Loucy (cell line): ENCODE results near the gene LYPD4.
A peak's percentile ranks its signal among the peaks of the same experiment; 100 is the strongest.

Source experiments
- H2AFZ ChIP-seq: fragments of 200-600 bp; sonication (generic); 2 replicates; pipeline ENCODE4 v1.6.0; 2016; ENCODE audit warnings: antibody characterized with exemption, mild to moderate bottlenecking, low read length, moderate library complexity
- H3F3A ChIP-seq: fragments of 200-600 bp; 2 replicates; pipeline ENCODE4 v1.6.0; 2016; ENCODE audit warnings: antibody characterized with exemption, low read depth, mild to moderate bottlenecking
- H3K27me3 ChIP-seq: fragments of 200-600 bp; sonication (generic); 2 replicates; pipeline ENCODE4 v1.6.1; 2014; ENCODE audit warnings: low read length, mild to moderate bottlenecking; ENCODE audit not compliant: insufficient read depth, poor library complexity, severe bottlenecking
- H3K36me3 ChIP-seq: fragments of 200-600 bp; sonication (generic); 2 replicates; pipeline ENCODE4 v1.6.1; 2016; ENCODE audit warnings: low read length; ENCODE audit not compliant: insufficient read depth
- H3K4me1 ChIP-seq: fragments of 200-600 bp; sonication (generic); 2 replicates; pipeline ENCODE4 v1.5.1; 2014; ENCODE audit warnings: low read length, mild to moderate bottlenecking; ENCODE audit not compliant: insufficient read depth, poor library complexity, severe bottlenecking
- H3K4me2 ChIP-seq: fragments of 200-600 bp; sonication (generic); 2 replicates; pipeline ENCODE4 v1.6.0; 2014; ENCODE audit warnings: antibody characterized with exemption, low read length, low read depth, mild to moderate bottlenecking; ENCODE audit not compliant: poor library complexity, severe bottlenecking
- H3K4me3 ChIP-seq: fragments of 200-600 bp; sonication (generic); 2 replicates; pipeline ENCODE4 v1.5.1; 2014; ENCODE audit warnings: low read length, mild to moderate bottlenecking, mixed read lengths; ENCODE audit not compliant: poor library complexity, severe bottlenecking
- H3K79me2 ChIP-seq: fragments of 200-600 bp; sonication (generic); 2 replicates; pipeline ENCODE4 v1.6.1; 2014; ENCODE audit warnings: low read length; ENCODE audit not compliant: insufficient read depth
- H3K9ac ChIP-seq: fragments of 200-600 bp; sonication (generic); 2 replicates; pipeline ENCODE4 v1.6.0; 2014; ENCODE audit warnings: mild to moderate bottlenecking, low read depth, low read length, moderate library complexity; ENCODE audit not compliant: poor library complexity, severe bottlenecking
- H3K9me2 ChIP-seq: fragments of 200-600 bp; sonication (generic); replicated peaks from 2 replicates; pipeline ENCODE4 v1.6.1; 2016; ENCODE audit warnings: low read depth, low read length, mixed read lengths
- H3K9me3 ChIP-seq: fragments of 200-600 bp; sonication (generic); 2 replicates; pipeline ENCODE4 v1.6.1; 2014; ENCODE audit warnings: mild to moderate bottlenecking, antibody characterized with exemption, low read length, low read depth; ENCODE audit not compliant: insufficient read depth
- H4K20me1 ChIP-seq: fragments of 200-600 bp; sonication (generic); 2 replicates; pipeline ENCODE4 v1.6.0; 2014; ENCODE audit warnings: antibody characterized with exemption, low read length, mild to moderate bottlenecking; ENCODE audit not compliant: insufficient read depth, poor library complexity, severe bottlenecking
- EZH2phosphoT487 ChIP-seq: fragments of 200-600 bp; IDR thresholded peaks from 2 replicates; pipeline ENCODE4 v1.6.1; 2018; ENCODE audit warnings: antibody characterized with exemption, mild to moderate bottlenecking, moderate library complexity, borderline replicate concordance
- TF ChIP-seq, protein P1 (sequence below): fragments of 200-600 bp; sonication (generic); conservative IDR thresholded peaks from 2 replicates; pipeline ENCODE4 v1.5.1; 2014; ENCODE audit warnings: mild to moderate bottlenecking, antibody characterized with exemption, low read length

The LYPD4 gene

DNA sequence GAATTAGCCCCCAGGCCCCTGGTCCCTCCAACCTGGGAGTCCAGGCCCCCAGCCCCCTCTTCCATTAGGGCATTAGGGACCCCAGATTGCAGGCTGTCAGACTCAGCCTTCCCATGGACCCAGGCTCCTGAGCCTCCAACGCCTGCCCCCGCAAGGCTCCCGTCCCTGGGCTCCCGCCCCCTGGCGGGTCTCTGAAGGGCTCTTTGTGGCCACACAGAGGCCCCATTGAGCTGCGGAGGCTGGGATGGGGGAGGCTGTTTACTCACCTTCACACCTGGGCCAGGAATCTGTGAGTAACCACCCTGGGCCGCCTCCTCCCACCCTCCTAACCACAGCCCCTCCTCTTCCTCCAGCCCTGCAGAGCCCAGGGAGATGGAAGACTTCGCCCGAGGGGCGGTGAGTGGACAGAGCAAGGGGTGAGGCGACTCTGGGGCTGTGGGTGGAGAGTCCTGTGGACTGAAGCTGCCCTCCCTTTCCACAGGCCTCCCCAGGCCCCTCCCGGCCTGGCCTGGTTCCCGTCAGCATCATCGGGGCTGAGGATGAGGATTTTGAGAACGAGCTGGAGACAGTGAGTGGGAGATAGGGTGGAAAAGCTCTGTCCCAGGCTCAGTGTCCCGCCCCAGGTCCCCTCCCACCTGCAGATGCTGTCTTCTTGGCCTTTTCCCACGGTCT lies 43.4 kb upstream of the LYPD4 start:
- H3K79me2 ChIP-seq = peaks cover 71% of the 10 kb centered on the region
- no peaks in the 10 kb centered on the region for H3K27me3 ChIP-seq
- no peaks in the 10 kb centered on the region for H3K9me2 ChIP-seq
- peak overlapping the region; percentile 77 for H3K9ac ChIP-seq
- H3K4me1 ChIP-seq = peaks cover 54% of the 10 kb centered on the region
- H2AFZ ChIP-seq = no peak overlapping the region
- H4K20me1 ChIP-seq = peaks cover 29% of the 10 kb centered on the region
- no peaks in the 10 kb centered on the region for H3K9me3 ChIP-seq
- TF ChIP-seq EZH2phosphoT487 = no peak
- TF ChIP-seq, protein P1, sequence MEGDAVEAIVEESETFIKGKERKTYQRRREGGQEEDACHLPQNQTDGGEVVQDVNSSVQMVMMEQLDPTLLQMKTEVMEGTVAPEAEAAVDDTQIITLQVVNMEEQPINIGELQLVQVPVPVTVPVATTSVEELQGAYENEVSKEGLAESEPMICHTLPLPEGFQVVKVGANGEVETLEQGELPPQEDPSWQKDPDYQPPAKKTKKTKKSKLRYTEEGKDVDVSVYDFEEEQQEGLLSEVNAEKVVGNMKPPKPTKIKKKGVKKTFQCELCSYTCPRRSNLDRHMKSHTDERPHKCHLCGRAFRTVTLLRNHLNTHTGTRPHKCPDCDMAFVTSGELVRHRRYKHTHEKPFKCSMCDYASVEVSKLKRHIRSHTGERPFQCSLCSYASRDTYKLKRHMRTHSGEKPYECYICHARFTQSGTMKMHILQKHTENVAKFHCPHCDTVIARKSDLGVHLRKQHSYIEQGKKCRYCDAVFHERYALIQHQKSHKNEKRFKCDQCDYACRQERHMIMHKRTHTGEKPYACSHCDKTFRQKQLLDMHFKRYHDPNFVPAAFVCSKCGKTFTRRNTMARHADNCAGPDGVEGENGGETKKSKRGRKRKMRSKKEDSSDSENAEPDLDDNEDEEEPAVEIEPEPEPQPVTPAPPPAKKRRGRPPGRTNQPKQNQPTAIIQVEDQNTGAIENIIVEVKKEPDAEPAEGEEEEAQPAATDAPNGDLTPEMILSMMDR = peak; percentile 55
- peak overlapping the region; percentile 74 for H3K4me3 ChIP-seq
- peaks cover 11% of the 10 kb centered on the region; the same call in 1 of the 2 replicates for H3K36me3 ChIP-seq
- no peaks in the 10 kb centered on the region; the same call in 1 of the 2 replicates for H3F3A ChIP-seq
- H3K4me2 ChIP-seq = peak overlapping the region; percentile 87

DNA sequence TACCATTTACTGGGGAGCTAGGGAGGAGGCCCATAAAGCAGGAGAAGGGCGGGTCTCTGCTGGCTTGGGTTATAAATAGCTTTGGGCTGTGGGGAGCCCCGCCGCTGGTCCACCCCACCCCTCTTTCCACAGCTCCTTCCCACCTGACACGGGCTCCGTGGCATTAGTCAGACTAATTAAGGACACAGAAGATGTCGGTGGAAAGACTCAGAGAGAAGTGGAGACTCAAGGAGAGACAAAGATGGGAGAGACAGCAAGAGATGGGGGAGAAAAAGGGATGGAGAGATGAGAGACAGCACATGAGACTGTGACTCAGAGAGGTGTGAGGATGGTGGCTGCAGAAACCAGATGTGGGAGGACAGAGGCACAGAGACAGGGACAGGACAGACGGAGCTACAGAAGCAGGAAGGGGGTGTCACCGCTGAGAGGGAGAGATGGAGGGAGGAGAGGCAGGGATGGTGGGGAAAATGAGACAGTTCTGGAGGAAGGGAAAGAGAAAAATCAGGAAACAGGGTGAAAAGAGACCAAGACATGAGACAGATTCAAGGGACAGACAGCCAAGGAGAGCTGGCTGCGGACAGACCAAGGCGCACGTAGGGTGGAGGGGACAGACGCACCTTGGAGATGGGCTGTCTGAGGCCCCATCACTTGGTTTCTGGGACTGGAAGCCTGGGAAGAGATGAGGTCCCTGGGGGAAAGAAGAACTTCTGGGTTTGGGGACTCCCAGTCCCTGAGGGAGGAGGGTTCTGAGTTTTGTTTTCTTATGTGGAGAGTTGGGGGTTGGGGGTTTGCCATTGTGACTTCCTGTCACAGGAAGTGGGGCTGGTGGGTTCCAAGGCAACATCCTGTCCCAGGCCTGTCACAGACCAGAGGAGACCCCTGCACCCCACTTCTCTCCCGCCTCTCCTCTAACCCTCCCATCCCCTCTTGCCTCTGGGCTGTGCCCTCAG lies 42.6 kb upstream of the LYPD4 start:
- no peaks in the 10 kb centered on the region for H3K9me3 ChIP-seq
- peaks cover 8% of the 10 kb centered on the region for H3F3A ChIP-seq
- H4K20me1 ChIP-seq = peaks cover 29% of the 10 kb centered on the region
- H2AFZ ChIP-seq = no peak overlapping the region
- peak overlapping the region; percentile 87 for H3K4me2 ChIP-seq
- peaks cover 69% of the 10 kb centered on the region for H3K79me2 ChIP-seq
- H3K4me1 ChIP-seq = peaks cover 52% of the 10 kb centered on the region
- TF ChIP-seq, protein P1 = no peak
- no peak for TF ChIP-seq EZH2phosphoT487
- H3K36me3 ChIP-seq = peaks cover 11% of the 10 kb centered on the region; the same call in 1 of the 2 replicates
- H3K4me3 ChIP-seq = peak overlapping the region; percentile 74
- H3K9ac ChIP-seq = peak overlapping the region; percentile 77
- H3K9me2 ChIP-seq = no peaks in the 10 kb centered on the region
- H3K27me3 ChIP-seq = no peaks in the 10 kb centered on the region

GRCh38 chr19:41883821-41884733 lies 39.6 kb upstream of the LYPD4 start:
- Histone ChIP-seq H3K9me2 (no peaks in the 10 kb centered on the region), H3K36me3 (peaks cover 2% of the 10 kb centered on the region; the same call in 1 of the 2 replicates), H3K9ac (peak overlapping the region; percentile 90), H3K4me3 (peak overlapping the region; percentile 98), H3K4me1 (peaks cover 40% of the 10 kb centered on the region), H3K79me2 (peaks cover 65% of the 10 kb centered on the region), H3K4me2 (peak overlapping the region; percentile 86), H3K27me3 (no peaks in the 10 kb centered on the region), H3F3A (peaks cover 9% of the 10 kb centered on the region), H2AFZ (peak overlapping the region; percentile 30; the same call in 1 of the 2 replicates), H4K20me1 (peaks cover 29% of the 10 kb centered on the region), H3K9me3 (no peaks in the 10 kb centered on the region)
- TF ChIP-seq, protein P1 = no peak
- TF ChIP-seq EZH2phosphoT487 = no peak
